HL-60 (cell line): ENCODE data around the gene C11orf16.

Source experiments
- DNase-seq, 2 experiments: peaks; one replicate each; pipeline ENCODE4 v3.0.0-alpha.2; 2010 to 2020; ENCODE audit warnings: low read depth in 1 of 2, low spot score in 1 of 2
- H3K27ac ChIP-seq: fragments of 250-450 bp; sonication (Bioruptor Pico); replicated peaks from 2 replicates; pipeline ENCODE4 v1.5.1; 2020; ENCODE audit warnings: mild to moderate bottlenecking, moderate library complexity
- H3K27me3 ChIP-seq: fragments of 250-450 bp; sonication (Bioruptor Pico); 2 replicates; pipeline ENCODE4 v1.5.1; 2021; ENCODE audit warnings: mild to moderate bottlenecking, moderate library complexity; ENCODE audit not compliant: insufficient read depth, poor library complexity, severe bottlenecking
- H3K4me3 ChIP-seq: replicated peaks from 2 replicates; pipeline ENCODE4 v1.5.1; 2011; ENCODE audit warnings: mild to moderate bottlenecking, control low read depth, low read length; ENCODE audit not compliant: insufficient read depth
- GABPA ChIP-seq: IDR thresholded peaks from 2 replicates; pipeline ENCODE4 v1.6.1; 2012; ENCODE audit warnings: low read depth
- SPI1 ChIP-seq: IDR thresholded peaks from 2 replicates; pipeline ENCODE4 v1.6.1; 2012; ENCODE audit warnings: low read depth, mild to moderate bottlenecking, borderline replicate concordance
- TF ChIP-seq, protein P1 (sequence below): IDR thresholded peaks from one replicate; pipeline ENCODE4 v1.5.1; 2011; ENCODE audit warnings: low read length, control low read depth, inconsistent platforms; ENCODE audit not compliant: insufficient read depth
- TF ChIP-seq, protein P2 (sequence below): IDR thresholded peaks from 2 replicates; pipeline ENCODE4 v1.6.1; 2012; ENCODE audit warnings: low read depth; ENCODE audit not compliant: insufficient replicate concordance

Gene C11orf16

DNA sequence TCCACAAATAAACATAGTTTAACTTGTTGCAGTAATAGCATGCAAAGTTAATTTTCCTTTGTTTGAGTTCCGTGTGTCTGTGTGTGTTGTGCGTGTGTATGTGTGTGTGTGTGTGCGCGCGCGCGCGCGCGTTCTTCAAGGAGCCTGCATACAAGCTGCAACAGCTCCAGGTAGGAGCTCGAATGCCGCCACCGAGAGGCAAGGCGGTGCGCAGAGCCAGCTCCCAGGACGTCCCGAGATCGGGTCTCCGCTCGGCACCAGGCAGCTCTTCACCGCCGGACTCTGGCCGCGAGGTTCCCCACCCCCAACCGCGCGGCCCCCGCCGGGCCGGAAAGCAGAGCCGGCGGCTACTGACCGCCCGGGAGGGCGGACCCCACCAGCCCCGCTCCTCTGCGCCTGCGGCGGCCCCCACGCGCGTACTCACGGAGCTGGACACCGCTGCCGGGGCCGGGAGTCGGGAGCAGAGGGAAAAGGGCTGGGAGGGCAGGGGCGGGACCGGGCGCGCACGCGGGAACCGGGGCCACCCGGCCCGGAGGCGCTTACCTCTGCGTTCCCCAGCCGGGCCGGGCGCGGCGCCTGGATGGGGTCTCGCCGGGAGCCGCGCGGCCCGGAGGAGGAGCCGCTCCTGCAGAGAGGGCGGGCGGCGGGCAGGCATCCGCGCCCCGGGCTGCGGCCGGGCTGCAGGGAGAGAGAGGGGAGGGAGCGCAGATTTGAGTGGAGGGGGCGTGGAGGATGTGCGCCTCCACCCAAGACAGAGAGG, 62.2 kb downstream of the C11orf16 start:
- DNase-seq, result peak; percentile 28 to 54
- Histone ChIP-seq H3K27ac (no peak overlapping the region), H3K27me3 (peaks cover 8% of the 10 kb centered on the region), H3K4me3 (peak overlapping the region; percentile 64)
- TF ChIP-seq SPI1 (no peak), GABPA (no peak)
- TF ChIP-seq, protein P1, sequence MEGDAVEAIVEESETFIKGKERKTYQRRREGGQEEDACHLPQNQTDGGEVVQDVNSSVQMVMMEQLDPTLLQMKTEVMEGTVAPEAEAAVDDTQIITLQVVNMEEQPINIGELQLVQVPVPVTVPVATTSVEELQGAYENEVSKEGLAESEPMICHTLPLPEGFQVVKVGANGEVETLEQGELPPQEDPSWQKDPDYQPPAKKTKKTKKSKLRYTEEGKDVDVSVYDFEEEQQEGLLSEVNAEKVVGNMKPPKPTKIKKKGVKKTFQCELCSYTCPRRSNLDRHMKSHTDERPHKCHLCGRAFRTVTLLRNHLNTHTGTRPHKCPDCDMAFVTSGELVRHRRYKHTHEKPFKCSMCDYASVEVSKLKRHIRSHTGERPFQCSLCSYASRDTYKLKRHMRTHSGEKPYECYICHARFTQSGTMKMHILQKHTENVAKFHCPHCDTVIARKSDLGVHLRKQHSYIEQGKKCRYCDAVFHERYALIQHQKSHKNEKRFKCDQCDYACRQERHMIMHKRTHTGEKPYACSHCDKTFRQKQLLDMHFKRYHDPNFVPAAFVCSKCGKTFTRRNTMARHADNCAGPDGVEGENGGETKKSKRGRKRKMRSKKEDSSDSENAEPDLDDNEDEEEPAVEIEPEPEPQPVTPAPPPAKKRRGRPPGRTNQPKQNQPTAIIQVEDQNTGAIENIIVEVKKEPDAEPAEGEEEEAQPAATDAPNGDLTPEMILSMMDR, result no peak
- TF ChIP-seq, protein P2, sequence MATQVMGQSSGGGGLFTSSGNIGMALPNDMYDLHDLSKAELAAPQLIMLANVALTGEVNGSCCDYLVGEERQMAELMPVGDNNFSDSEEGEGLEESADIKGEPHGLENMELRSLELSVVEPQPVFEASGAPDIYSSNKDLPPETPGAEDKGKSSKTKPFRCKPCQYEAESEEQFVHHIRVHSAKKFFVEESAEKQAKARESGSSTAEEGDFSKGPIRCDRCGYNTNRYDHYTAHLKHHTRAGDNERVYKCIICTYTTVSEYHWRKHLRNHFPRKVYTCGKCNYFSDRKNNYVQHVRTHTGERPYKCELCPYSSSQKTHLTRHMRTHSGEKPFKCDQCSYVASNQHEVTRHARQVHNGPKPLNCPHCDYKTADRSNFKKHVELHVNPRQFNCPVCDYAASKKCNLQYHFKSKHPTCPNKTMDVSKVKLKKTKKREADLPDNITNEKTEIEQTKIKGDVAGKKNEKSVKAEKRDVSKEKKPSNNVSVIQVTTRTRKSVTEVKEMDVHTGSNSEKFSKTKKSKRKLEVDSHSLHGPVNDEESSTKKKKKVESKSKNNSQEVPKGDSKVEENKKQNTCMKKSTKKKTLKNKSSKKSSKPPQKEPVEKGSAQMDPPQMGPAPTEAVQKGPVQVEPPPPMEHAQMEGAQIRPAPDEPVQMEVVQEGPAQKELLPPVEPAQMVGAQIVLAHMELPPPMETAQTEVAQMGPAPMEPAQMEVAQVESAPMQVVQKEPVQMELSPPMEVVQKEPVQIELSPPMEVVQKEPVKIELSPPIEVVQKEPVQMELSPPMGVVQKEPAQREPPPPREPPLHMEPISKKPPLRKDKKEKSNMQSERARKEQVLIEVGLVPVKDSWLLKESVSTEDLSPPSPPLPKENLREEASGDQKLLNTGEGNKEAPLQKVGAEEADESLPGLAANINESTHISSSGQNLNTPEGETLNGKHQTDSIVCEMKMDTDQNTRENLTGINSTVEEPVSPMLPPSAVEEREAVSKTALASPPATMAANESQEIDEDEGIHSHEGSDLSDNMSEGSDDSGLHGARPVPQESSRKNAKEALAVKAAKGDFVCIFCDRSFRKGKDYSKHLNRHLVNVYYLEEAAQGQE, result no peak
